Measurements from ENCODE around the gene SHROOM4.

Gene SHROOM4

GRCh38 chrX:50618788-50619558 is 195.0 kb downstream of the SHROOM4 start:
- no peak for DNase-seq

- DNase-seq: no peak
These were observed 196.8 kb downstream of the SHROOM4 start for GRCh38 chrX:50617183-50617582.

GRCh38 chrX:50615570-50616158 is 198.3 kb downstream of the SHROOM4 start:
- no peak for DNase-seq

- no peak for DNase-seq
These were observed 199.5 kb downstream of the SHROOM4 start for GRCh38 chrX:50614460-50614859.

DNA sequence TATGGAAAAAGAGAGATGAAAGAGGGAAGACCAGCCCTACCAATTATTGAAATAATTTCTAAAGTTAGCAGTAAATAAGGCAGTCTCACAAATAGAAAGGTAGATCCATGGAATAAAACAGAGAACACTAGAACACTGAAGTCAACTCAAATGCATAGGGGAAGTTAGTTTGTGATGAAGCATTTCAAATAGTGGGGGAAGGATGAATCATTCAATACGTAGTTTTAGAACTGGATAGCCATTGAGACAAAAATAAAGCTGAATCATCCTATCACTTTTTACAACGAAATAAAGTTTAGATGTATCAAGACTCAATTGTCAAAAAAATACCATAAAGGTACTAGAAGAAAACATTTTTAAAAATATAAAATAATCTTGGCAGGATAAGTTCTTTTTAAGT is 200.1 kb downstream of the SHROOM4 start:
- peak; percentile 1 for DNase-seq

DNA sequence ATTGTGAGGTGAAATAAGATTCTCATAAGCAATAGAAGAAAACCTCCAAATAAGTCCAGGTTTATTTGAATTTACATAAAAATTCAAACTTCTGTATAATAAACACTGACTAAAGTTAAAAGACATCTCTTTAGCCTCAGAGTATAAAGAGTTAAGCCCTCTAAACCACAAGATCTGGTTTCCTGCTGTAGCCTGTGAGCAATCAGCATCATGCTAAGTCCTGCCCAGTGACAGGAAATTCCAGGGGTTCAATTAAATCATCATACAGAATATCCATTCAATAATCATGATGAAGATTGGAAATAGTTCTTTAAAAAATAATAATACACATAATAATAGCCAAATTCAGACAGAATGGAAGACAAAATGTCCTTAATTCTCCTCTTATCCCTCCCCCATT is 204.2 kb downstream of the SHROOM4 start:
- peak; percentile 23 for DNase-seq

DNA sequence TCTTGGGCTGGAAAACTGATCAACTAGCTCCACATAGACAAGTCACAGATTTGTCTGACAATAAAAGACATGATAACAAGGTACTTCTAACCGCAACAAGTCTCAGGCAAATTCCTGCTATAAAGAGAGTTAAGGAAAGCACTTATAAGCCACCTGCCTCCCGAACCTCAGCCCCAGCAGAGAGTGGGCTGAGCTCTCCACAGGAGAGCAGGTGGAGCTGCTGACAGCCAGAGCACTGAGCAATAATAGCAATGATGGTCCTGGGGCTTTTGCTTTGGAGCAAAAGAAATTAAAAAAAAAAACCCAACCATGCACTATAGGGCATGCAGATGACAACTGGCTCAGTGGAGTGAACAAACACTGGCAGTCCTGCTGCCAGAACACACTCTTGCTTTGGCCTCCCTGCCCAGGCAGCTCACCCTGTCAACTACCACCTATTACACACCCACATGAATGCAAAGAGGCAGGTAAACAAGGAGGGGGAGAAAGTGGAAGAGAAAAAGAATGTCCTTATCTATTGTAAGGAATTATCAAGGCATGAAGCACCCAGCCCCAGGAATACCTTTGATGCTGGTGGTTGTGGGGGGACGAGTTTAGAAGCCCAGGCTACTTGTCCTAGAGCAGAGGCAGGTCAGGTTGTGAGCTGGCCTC is 207.6 kb downstream of the SHROOM4 start:
- no peak for DNase-seq

- no peak for DNase-seq
These were observed 217.9 kb downstream of the SHROOM4 start for GRCh38 chrX:50596056-50596455.

- no peak for DNase-seq
These were observed 219.2 kb downstream of the SHROOM4 start for GRCh38 chrX:50594788-50595187.

DNA sequence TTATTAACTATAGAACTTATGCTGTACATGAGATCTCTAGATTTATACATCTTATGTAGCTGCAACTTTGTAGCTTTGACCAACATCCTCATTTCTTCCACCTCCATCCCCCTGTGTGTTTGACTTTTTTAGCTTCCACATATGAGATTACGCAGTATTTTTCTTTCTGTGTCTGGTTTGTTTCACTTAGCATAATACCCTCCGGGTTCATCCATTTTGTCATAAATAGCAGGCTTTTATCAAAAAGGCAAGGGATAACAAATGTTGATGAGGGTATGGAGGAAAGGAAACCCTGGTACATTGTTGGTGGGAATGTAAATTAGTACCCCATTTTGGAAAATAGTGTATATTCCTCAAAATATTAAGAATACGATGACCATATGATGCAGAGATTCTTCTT is 227.0 kb downstream of the SHROOM4 start:
- no peak for DNase-seq

- no peak for DNase-seq
These were observed 227.6 kb downstream of the SHROOM4 start for GRCh38 chrX:50586407-50586806.

GRCh38 chrX:50581405-50581804 is 232.6 kb downstream of the SHROOM4 start:
- no peak for DNase-seq

GRCh38 chrX:50579955-50580354 is 234.0 kb downstream of the SHROOM4 start:
- DNase-seq: peak; percentile 30

- DNase-seq: no peak
These were observed 236.7 kb downstream of the SHROOM4 start for GRCh38 chrX:50577326-50577725.

DNA sequence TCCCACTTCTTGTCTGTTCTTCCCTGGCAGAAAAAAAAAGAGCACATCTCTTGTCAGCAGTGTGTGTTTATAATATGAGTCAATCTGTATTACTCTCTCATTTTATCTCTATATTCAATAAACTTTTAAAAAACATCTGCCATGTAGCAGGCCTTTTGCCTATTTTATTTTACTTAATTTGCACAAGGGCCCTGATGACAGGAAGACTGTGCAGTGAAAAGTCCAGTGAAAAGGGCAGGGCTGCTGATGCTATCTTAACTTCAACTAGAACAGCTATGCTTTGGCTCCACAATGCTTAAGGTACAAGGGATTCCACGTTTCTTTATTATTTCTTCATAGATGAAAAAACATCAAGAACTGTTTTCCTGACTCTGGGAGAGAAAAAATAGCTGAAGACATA is 246.4 kb downstream of the SHROOM4 start:
- no peak for DNase-seq

DNA sequence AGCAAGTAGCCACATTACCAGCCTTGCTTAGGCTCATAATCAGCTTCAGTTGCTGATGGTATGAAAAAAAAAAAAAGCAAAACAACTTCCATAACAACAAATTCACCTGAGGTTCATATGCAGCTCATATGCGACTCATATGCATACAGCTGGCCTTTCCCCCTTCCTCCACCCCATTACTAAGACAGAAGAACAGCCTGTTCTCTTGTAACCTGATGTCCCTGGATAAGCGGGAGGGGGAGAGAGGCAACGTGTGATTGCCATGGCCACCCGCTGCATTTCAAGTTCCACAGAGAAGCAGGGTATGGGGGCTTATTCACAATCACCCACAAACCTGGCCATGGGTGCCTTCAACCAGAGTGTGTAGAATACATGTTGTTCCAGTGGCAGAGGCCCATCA is 248.3 kb downstream of the SHROOM4 start:
- no peak for DNase-seq

Data from fibroblast of skin of abdomen (primary cell).